SK-N-DZ (cell line): ENCODE measurements around the gene FNDC11.

Experiments used
- DNase-seq: peaks from one replicate; pipeline ENCODE4 v3.0.0-alpha.2; 2015; ENCODE audit warnings: low spot score

The FNDC11 gene

GRCh38 chr20:63579017-63579694, 25.2 kb downstream of the FNDC11 start:
- DNase-seq: peak; percentile 54

GRCh38 chr20:63580796-63581461, 27.0 kb downstream of the FNDC11 start:
- peak; percentile 59 for DNase-seq

GRCh38 chr20:63582382-63583063, 28.6 kb downstream of the FNDC11 start:
- DNase-seq: no peak

- no peak for DNase-seq
Observed at GRCh38 chr20:63585616-63586565, 31.9 kb downstream of the FNDC11 start.

- no peak for DNase-seq
Observed at GRCh38 chr20:63586797-63587196, 32.8 kb downstream of the FNDC11 start.

- no peak for DNase-seq
Observed at GRCh38 chr20:63587256-63587655, 33.3 kb downstream of the FNDC11 start.

GRCh38 chr20:63587776-63588591, 34.0 kb downstream of the FNDC11 start:
- no peak for DNase-seq

- no peak for DNase-seq
Observed at GRCh38 chr20:63588641-63589041, 34.7 kb downstream of the FNDC11 start.

- no peak for DNase-seq
Observed at GRCh38 chr20:63589261-63590217, 35.6 kb downstream of the FNDC11 start.

GRCh38 chr20:63590218-63591146, 36.5 kb downstream of the FNDC11 start:
- no peak for DNase-seq

GRCh38 chr20:63591147-63591533, 37.2 kb downstream of the FNDC11 start:
- DNase-seq: no peak

GRCh38 chr20:63591786-63592355, 37.9 kb downstream of the FNDC11 start:
- DNase-seq: no peak

GRCh38 chr20:63592661-63593060, 38.7 kb downstream of the FNDC11 start:
- no peak for DNase-seq

- DNase-seq: no peak
Observed at GRCh38 chr20:63594043-63594561, 40.1 kb downstream of the FNDC11 start.

GRCh38 chr20:63595416-63596127, 41.6 kb downstream of the FNDC11 start:
- no peak for DNase-seq

GRCh38 chr20:63596423-63596822, 42.5 kb downstream of the FNDC11 start:
- no peak for DNase-seq
